K562 (cell line): ENCODE data around the gene WDR18. TPM values are rescaled to one million over a fixed set of nuclear protein-coding genes. Genes with fewer than 3 reads are reported as not detected.

Source experiments
- BCOR ChIP-seq: fragments of 450-650 bp; IDR thresholded peaks from 2 replicates; pipeline ENCODE4 v1.6.1; 2016
- FUS ChIP-seq: fragments of 200-400 bp; formaldehyde crosslinking; optimal IDR thresholded peaks from 2 replicates; pipeline ENCODE3; 2017; ENCODE audit warnings: low read depth, low read length
- HDAC2 ChIP-seq: fragments of 450-650 bp; IDR thresholded peaks from 2 replicates; pipeline ENCODE4 v1.6.1; 2016; ENCODE audit warnings: mild to moderate bottlenecking
- HMG20B ChIP-seq: fragments of 250-450 bp; sonication (Bioruptor Pico); IDR thresholded peaks from 2 replicates; pipeline ENCODE4 v1.5.0; 2021; ENCODE audit warnings: mild to moderate bottlenecking
- HOXB6 ChIP-seq: fragments of 250-450 bp; sonication (Bioruptor Pico); IDR thresholded peaks from 2 replicates; pipeline ENCODE4 v1.5.1; 2022; ENCODE audit warnings: mild to moderate bottlenecking, borderline replicate concordance
- KLF1 ChIP-seq: fragments of 450-650 bp; IDR thresholded peaks from 2 replicates; pipeline ENCODE4 v1.6.1; 2016; ENCODE audit warnings: missing genetic modification characterization, missing compliant biosample characterization
- MAFF ChIP-seq: IDR thresholded peaks from 2 replicates; pipeline ENCODE4 v1.6.1; 2012; ENCODE audit warnings: low read length, improper control_type of control experiment
- MCM2 ChIP-seq: fragments of 450-650 bp; IDR thresholded peaks from 2 replicates; pipeline ENCODE4 v1.6.1; 2017; ENCODE audit warnings: low read depth, mild to moderate bottlenecking
- MEF2D ChIP-seq: conservative IDR thresholded peaks from 2 replicates; pipeline ENCODE4 v1.6.1; 2016; ENCODE audit warnings: low read depth, missing genetic modification characterization, missing compliant biosample characterization
- NCOA6 ChIP-seq: fragments of 450-650 bp; IDR thresholded peaks from 2 replicates; pipeline ENCODE4 v1.6.1; 2017; ENCODE audit warnings: mild to moderate bottlenecking
- NFATC3 ChIP-seq: fragments of 450-650 bp; IDR thresholded peaks from 2 replicates; pipeline ENCODE4 v1.6.1; 2017; ENCODE audit warnings: mild to moderate bottlenecking
- NR3C1 ChIP-seq: sonication (generic); formaldehyde crosslinking; IDR thresholded peaks from 2 replicates; pipeline ENCODE4 v1.8.1; 2022; ENCODE audit warnings: missing genetic modification reagents
- SMARCA5 ChIP-seq: fragments of 450-650 bp; IDR thresholded peaks from 2 replicates; pipeline ENCODE4 v1.6.1; 2016
- STAT5B ChIP-seq: fragments of 250-450 bp; sonication (Bioruptor Pico); IDR thresholded peaks from 2 replicates; pipeline ENCODE4 v1.8.0; 2021; ENCODE audit warnings: mild to moderate bottlenecking, inconsistent platforms
- WHSC1 ChIP-seq: IDR thresholded peaks from one replicate; pipeline ENCODE4 v1.6.1; 2012; ENCODE audit warnings: low read length, control low read depth, inconsistent platforms
- YY1 ChIP-seq, 3 experiments: IDR thresholded peaks; 2 replicates each; pipeline ENCODE4 v1.6.1; 2011; ENCODE audit warnings: low read length in 2 of 3, mild to moderate bottlenecking in 2 of 3, moderate library complexity in 2 of 3, borderline replicate concordance in 1 of 3, control low read depth in 1 of 3, low read depth in 1 of 3; ENCODE audit not compliant: insufficient read depth in 3 of 3, insufficient replicate concordance in 2 of 3, control insufficient read depth in 1 of 3, insufficient read length in 1 of 3; ENCODE audit errors: extremely low read depth in 1 of 3
- ZNF436 ChIP-seq: fragments of 250-450, 450-650 bp; sonication (Bioruptor Pico); formaldehyde crosslinking; IDR thresholded peaks from 2 replicates; pipeline ENCODE4 v1.7.0; 2020; ENCODE audit warnings: mild to moderate bottlenecking
- ZNF668 ChIP-seq: fragments of 250-450 bp; sonication (Bioruptor Pico); IDR thresholded peaks from 2 replicates; pipeline ENCODE4 v1.8.0; 2022; ENCODE audit warnings: mild to moderate bottlenecking, inconsistent platforms
- polyA plus RNA-seq, 8 experiments: library from polyadenylated mRNA; depleted of rRNA in 4 of 8; stranded (reverse) in 5 of 8; unstranded in 3 of 8; fragments of >200 nt; fragmentation: Nextera tagmentation in 2 of 8; fragmentation: Illumina TruSeq in 1 of 8; extraction: Ambion mirVana in 2 of 8; extraction: Trizol in 1 of 8; gene quantifications; 2 replicates each; pipeline versions ENCODE4 v1.2.1 to v1.2.3, GENCODE V29; 2011 to 2014; ENCODE audit warnings: inconsistent platforms in 1 of 8, missing spikeins in 1 of 8
- total RNA-seq, 7 experiments: library from RNA; depleted of rRNA in 6 of 7; stranded (reverse); fragments of >200 nt in 6 of 7; fragmentation: Illumina TruSeq in 2 of 7; extraction: Trizol in 2 of 7; gene quantifications; 2 replicates each; pipeline versions ENCODE4 v1.2.1 to v1.2.3, GENCODE V29; 2011 to 2021; ENCODE audit warnings: low replicate concordance in 1 of 7
- TF ChIP-seq, protein P1 (sequence below): fragments of 150-350 bp; IDR thresholded peaks from 2 replicates; pipeline ENCODE4 v1.6.1; 2014; ENCODE audit warnings: low read depth, mild to moderate bottlenecking, low read length, borderline replicate concordance

The WDR18 gene
- total and polyA plus RNA-seq, 9 of the 15 experiments (the other 6 are each of a cell fraction or from before 2014, with no cell fraction given) = 0.65 to 181 (median 30.1) TPM

- TF ChIP-seq NFATC3 (no peak), NCOA6 (no peak), YY1 (IDR thresholded peaks at IDR 0.05; ENCODE audit: borderline replicate concordance in 1 of 3, control insufficient read depth in 1 of 3, extremely low read depth in 1 of 3, insufficient read depth in 3 of 3, insufficient read length in 1 of 3, insufficient replicate concordance in 2 of 3, low read depth in 1 of 3, low read length in 2 of 3) (no peak), SMARCA5 (peak; percentile 51; the same call in 1 of the 2 replicates), HDAC2 (no peak), FUS (no peak), ZNF436 (CRISPR knock-in tag) (no peak), HOXB6 (CRISPR knock-in tag) (no peak), WHSC1 (no peak), MEF2D (tag) (no peak), MAFF (no peak), MCM2 (no peak), ZNF668 (no peak), KLF1 (tag) (no peak), STAT5B (CRISPR knock-in tag) (no peak), HMG20B (CRISPR knock-in tag) (no peak), NR3C1 (0 out of 2 replicates have a peak, but pooled peaks have one; percentile 19), BCOR (peak; percentile 90)
- TF ChIP-seq, protein P1, sequence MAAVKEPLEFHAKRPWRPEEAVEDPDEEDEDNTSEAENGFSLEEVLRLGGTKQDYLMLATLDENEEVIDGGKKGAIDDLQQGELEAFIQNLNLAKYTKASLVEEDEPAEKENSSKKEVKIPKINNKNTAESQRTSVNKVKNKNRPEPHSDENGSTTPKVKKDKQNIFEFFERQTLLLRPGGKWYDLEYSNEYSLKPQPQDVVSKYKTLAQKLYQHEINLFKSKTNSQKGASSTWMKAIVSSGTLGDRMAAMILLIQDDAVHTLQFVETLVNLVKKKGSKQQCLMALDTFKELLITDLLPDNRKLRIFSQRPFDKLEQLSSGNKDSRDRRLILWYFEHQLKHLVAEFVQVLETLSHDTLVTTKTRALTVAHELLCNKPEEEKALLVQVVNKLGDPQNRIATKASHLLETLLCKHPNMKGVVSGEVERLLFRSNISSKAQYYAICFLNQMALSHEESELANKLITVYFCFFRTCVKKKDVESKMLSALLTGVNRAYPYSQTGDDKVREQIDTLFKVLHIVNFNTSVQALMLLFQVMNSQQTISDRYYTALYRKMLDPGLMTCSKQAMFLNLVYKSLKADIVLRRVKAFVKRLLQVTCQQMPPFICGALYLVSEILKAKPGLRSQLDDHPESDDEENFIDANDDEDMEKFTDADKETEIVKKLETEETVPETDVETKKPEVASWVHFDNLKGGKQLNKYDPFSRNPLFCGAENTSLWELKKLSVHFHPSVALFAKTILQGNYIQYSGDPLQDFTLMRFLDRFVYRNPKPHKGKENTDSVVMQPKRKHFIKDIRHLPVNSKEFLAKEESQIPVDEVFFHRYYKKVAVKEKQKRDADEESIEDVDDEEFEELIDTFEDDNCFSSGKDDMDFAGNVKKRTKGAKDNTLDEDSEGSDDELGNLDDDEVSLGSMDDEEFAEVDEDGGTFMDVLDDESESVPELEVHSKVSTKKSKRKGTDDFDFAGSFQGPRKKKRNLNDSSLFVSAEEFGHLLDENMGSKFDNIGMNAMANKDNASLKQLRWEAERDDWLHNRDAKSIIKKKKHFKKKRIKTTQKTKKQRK = no peak
These were observed 48.2 kb downstream of the WDR18 start (continued) for GRCh38 chr19:1032264-1032867.
